Measurements from ENCODE around the gene GTSE1.

DNA sequence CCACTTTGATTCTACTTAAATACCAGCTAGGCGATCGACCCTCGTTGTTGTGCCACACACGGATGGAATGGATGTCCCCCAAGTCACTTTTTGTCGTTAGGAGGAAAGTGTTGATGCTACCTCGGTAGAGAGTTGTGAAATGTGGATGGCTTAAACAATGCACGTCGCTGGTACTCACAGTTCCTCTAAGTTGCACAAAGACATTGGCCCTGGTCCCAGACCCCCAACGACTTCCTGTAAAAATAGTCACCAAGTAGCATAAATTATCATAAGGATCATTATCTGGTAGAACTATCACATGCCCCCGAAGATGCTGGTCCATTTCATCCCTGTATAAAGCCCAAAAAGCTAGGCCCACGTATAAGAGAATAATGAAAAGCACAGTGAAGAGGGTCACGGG is 37.3 kb upstream of the GTSE1 start:
- TF ChIP-seq ZNF8 (CRISPR knock-in tag; IDR thresholded peaks at IDR 0.05) (no peak), ZC3H10 (CRISPR knock-in tag; IDR thresholded peaks at IDR 0.05) (no peak), PATZ1 (CRISPR knock-in tag; IDR thresholded peaks at IDR 0.05; ENCODE audit: borderline replicate concordance) (no peak)
- TF ChIP-seq, protein P1, sequence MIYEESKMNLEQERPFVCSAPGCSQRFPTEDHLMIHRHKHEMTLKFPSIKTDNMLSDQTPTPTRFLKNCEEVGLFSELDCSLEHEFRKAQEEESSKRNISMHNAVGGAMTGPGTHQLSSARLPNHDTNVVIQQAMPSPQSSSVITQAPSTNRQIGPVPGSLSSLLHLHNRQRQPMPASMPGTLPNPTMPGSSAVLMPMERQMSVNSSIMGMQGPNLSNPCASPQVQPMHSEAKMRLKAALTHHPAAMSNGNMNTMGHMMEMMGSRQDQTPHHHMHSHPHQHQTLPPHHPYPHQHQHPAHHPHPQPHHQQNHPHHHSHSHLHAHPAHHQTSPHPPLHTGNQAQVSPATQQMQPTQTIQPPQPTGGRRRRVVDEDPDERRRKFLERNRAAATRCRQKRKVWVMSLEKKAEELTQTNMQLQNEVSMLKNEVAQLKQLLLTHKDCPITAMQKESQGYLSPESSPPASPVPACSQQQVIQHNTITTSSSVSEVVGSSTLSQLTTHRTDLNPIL (CRISPR knock-in tag; IDR thresholded peaks at IDR 0.05; ENCODE audit: low read depth): no peak

Data from SK-N-SH treated with all-trans-retinoic acid at 6 μM for 48 hours (cell line).